GM12865 (cell line): ENCODE results near the gene AP5Z1.

ENCODE experiments used
- DNase-seq: peaks from one replicate; pipeline ENCODE4 v3.0.0; 2010; ENCODE audit warnings: low read depth
- H3K4me3 ChIP-seq: 2 replicates; pipeline ENCODE4 v1.5.1; 2011; ENCODE audit warnings: mild to moderate bottlenecking, low read depth, low read length, control low read depth
- CTCF ChIP-seq: IDR thresholded peaks from 2 replicates; pipeline ENCODE4 v1.5.1; 2011; ENCODE audit warnings: low read length, control low read depth, low read depth, inconsistent platforms; ENCODE audit not compliant: insufficient read depth; ENCODE audit errors: missing control alignments

AP5Z1 gene

GRCh38 chr7:4816419-4817080, 41.1 kb downstream of the AP5Z1 start:
- no peak for TF ChIP-seq CTCF

GRCh38 chr7:4817178-4817901, 41.9 kb downstream of the AP5Z1 start:
- no peak for TF ChIP-seq CTCF
- DNase-seq = no peak
- no peak overlapping the region for H3K4me3 ChIP-seq

More at GRCh38 chr7:4816419-4817080, 41.1 kb downstream of the AP5Z1 start:
- H3K4me3 ChIP-seq = no peak overlapping the region
- DNase-seq = no peak

- no peak for DNase-seq
- no peak overlapping the region for H3K4me3 ChIP-seq
- TF ChIP-seq CTCF = no peak
Measured at GRCh38 chr7:4818000-4818794, 42.8 kb downstream of the AP5Z1 start.

- TF ChIP-seq CTCF = no peak
- no peak for DNase-seq
- no peak overlapping the region for H3K4me3 ChIP-seq
Measured at GRCh38 chr7:4819560-4820404, 44.4 kb downstream of the AP5Z1 start.

- no peak for DNase-seq
- no peak overlapping the region for H3K4me3 ChIP-seq
Measured at GRCh38 chr7:4820405-4820966, 45.1 kb downstream of the AP5Z1 start.

More at GRCh38 chr7:4820405-4820966, 45.1 kb downstream of the AP5Z1 start:
- TF ChIP-seq CTCF = no peak
